Keratinocyte (primary cell): Measurements from ENCODE around the gene CCND1.

ENCODE experiments used
- EZH2 ChIP-seq: IDR thresholded peaks from one replicate; pipeline ENCODE4 v1.6.1; 2012; ENCODE audit warnings: inconsistent platforms, mild to moderate bottlenecking, low read length, moderate library complexity
- TF ChIP-seq, protein P1 (sequence below), 3 experiments: IDR thresholded peaks in 1 of 3; conservative IDR thresholded peaks in 1 of 3; optimal IDR thresholded peaks in 1 of 3; 2 replicates in 2 of 3; 3 replicates in 1 of 3; pipeline versions ENCODE3 to v1.5.1; 2011; ENCODE audit warnings: low read length in 3 of 3, mild to moderate bottlenecking in 3 of 3, moderate library complexity in 2 of 3, control low read depth in 1 of 3, inconsistent platforms in 1 of 3; ENCODE audit not compliant: insufficient read depth in 2 of 3; ENCODE audit errors: extremely low read depth in 1 of 3

DNA sequence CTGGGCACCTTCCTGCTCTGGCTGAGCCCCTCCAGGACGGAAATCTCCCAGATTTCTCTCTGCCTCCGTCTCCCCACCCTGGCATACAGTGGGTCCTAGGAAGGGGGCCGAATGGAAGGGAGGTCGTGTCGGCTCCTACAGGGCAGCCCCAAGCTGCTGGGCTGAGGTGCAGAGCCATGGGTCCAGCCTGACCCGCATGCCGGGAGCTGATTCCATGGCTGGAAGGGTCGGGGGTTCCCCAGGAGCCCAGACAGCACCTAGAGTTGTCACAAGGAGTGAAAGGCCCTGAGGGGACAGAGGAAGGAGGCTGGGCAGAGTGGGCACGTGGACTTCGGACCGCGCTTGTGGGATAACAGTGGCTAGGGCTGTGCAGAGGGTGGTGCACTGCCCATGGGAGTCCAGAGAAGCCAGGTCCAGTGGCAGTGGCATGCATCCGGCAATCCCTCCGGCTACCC lies 16.5 kb downstream of the CCND1 start:
- TF ChIP-seq, protein P1, sequence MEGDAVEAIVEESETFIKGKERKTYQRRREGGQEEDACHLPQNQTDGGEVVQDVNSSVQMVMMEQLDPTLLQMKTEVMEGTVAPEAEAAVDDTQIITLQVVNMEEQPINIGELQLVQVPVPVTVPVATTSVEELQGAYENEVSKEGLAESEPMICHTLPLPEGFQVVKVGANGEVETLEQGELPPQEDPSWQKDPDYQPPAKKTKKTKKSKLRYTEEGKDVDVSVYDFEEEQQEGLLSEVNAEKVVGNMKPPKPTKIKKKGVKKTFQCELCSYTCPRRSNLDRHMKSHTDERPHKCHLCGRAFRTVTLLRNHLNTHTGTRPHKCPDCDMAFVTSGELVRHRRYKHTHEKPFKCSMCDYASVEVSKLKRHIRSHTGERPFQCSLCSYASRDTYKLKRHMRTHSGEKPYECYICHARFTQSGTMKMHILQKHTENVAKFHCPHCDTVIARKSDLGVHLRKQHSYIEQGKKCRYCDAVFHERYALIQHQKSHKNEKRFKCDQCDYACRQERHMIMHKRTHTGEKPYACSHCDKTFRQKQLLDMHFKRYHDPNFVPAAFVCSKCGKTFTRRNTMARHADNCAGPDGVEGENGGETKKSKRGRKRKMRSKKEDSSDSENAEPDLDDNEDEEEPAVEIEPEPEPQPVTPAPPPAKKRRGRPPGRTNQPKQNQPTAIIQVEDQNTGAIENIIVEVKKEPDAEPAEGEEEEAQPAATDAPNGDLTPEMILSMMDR (optimal IDR thresholded peaks at IDR 0.05 in 1 of 3, IDR thresholded peaks at IDR 0.05 in 1 of 3, conservative IDR thresholded peaks at IDR 0.05 in 1 of 3; ENCODE audit: extremely low read depth in 1 of 3, insufficient read depth in 2 of 3, low read length in 3 of 3): no peak
- TF ChIP-seq EZH2: no peak
